ENCODE data around the gene SCUBE1.
A peak's percentile ranks its signal among the peaks of the same experiment; 100 is the strongest.

SCUBE1 gene

GRCh38 chr22:43345356-43345755 is 2.2 kb upstream of the SCUBE1 start:
- peaks cover 11% of the 10 kb centered on the region for H3K4me1 Mint-ChIP-seq
- no peaks in the 10 kb centered on the region for H3K36me3 Mint-ChIP-seq (ENCODE audit: low read depth)
- no peak for TF ChIP-seq CTCF (IDR thresholded peaks at IDR 0.05; ENCODE audit: unreplicated experiment in 3 of 3)
- no peak overlapping the region for H3K27ac Mint-ChIP-seq
- peaks cover 76% of the 10 kb centered on the region for H3K27me3 Mint-ChIP-seq (ENCODE audit: low read depth)
- no peaks in the 10 kb centered on the region for H3K9me3 Mint-ChIP-seq
- H3K4me3 Mint-ChIP-seq = peak overlapping the region in 1 of 3 experiments; percentile 13

- H3K9me3 Mint-ChIP-seq = no peaks in the 10 kb centered on the region
- peaks cover 11% of the 10 kb centered on the region for H3K4me1 Mint-ChIP-seq
- H3K27me3 Mint-ChIP-seq (ENCODE audit: low read depth) = peaks cover 77% of the 10 kb centered on the region
- no peak for TF ChIP-seq CTCF (IDR thresholded peaks at IDR 0.05; ENCODE audit: unreplicated experiment in 3 of 3)
- H3K4me3 Mint-ChIP-seq = peak overlapping the region; percentile 71 to 80 (median 74)
- H3K36me3 Mint-ChIP-seq (ENCODE audit: low read depth) = no peaks in the 10 kb centered on the region
- peak overlapping the region in 1 of 3 experiments; percentile 10 for H3K27ac Mint-ChIP-seq
Measured at GRCh38 chr22:43344520-43344787, 1.3 kb upstream of the SCUBE1 start.

- no peak for TF ChIP-seq CTCF (IDR thresholded peaks at IDR 0.05; ENCODE audit: unreplicated experiment in 3 of 3)
- H3K36me3 Mint-ChIP-seq (ENCODE audit: low read depth) = no peaks in the 10 kb centered on the region
- H3K4me3 Mint-ChIP-seq = peak overlapping the region; percentile 71 to 80 (median 74)
- H3K27me3 Mint-ChIP-seq (ENCODE audit: low read depth) = peaks cover 78% of the 10 kb centered on the region
- H3K4me1 Mint-ChIP-seq = peaks cover 11% of the 10 kb centered on the region
- H3K27ac Mint-ChIP-seq = peak overlapping the region in 1 of 3 experiments; percentile 10
- no peaks in the 10 kb centered on the region for H3K9me3 Mint-ChIP-seq
Measured at GRCh38 chr22:43343670-43344519, 723 bp upstream of the SCUBE1 start.

GRCh38 chr22:43342347-43343261 is 568 bp downstream of the SCUBE1 start:
- Mint-ChIP-seq H3K36me3 (ENCODE audit: low read depth) (no peaks in the 10 kb centered on the region), H3K9me3 (no peaks in the 10 kb centered on the region), H3K27ac (no peak overlapping the region), H3K27me3 (ENCODE audit: low read depth) (peaks cover 76% of the 10 kb centered on the region), H3K4me3 (peak overlapping the region; percentile 38 to 87 (median 77)), H3K4me1 (peaks cover 11% of the 10 kb centered on the region)
- no peak for TF ChIP-seq CTCF (IDR thresholded peaks at IDR 0.05; ENCODE audit: unreplicated experiment in 3 of 3)

- Mint-ChIP-seq H3K4me1 (peaks cover 11% of the 10 kb centered on the region), H3K36me3 (ENCODE audit: low read depth) (no peaks in the 10 kb centered on the region), H3K9me3 (no peaks in the 10 kb centered on the region), H3K27ac (no peak overlapping the region), H3K4me3 (peak overlapping the region; percentile 81 to 87 (median 83)), H3K27me3 (ENCODE audit: low read depth) (peaks cover 73% of the 10 kb centered on the region)
- TF ChIP-seq CTCF (IDR thresholded peaks at IDR 0.05; ENCODE audit: unreplicated experiment in 3 of 3) = no peak
Measured at GRCh38 chr22:43341565-43341964, 1.6 kb downstream of the SCUBE1 start.
